ENCODE measurements around the gene AHI1.
"Not testable (repeated sequence)": the region's sequence is repeated elsewhere in the genome, so short reads cannot be mapped to it uniquely, and the experiment has no call there.

AHI1 gene

DNA sequence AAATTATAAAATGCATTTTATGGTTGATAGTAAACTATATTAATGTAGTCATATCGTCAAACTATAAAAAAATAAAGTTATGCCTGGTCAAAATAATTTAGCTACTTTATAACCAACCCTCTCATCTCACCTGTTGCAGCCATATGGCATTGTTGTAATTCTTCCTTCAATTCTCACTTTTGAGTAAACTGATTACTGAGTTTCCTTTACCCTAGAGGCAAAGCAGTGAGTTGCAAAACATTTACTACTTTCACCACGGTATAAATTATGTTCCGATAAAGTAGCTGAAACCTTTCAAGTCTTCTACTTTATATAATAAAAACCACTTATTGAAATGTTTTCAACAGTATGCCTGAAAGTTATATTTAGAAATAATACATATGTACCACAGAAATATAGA lies 113.8 kb downstream of the AHI1 start:
- no peak for DNase-seq

DNA sequence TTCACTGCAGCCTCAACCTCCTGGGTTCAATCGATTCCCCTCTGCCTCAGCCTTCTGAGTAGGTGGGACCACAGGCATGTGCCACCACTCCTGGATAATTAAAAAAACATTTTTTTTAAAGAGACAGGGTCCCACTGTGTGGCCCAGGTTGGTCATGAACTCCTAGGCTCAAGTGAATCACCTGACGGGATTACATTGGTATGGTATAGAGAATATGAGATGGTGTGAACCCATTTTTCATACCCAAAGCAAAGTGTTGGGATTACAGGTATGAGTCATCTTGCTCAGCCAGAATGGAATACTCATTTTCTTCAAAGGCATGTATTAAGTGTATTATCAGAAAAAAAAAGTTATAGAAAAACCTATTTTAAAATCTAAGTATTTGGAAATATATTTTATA lies 114.2 kb downstream of the AHI1 start:
- DNase-seq: no peak

DNA sequence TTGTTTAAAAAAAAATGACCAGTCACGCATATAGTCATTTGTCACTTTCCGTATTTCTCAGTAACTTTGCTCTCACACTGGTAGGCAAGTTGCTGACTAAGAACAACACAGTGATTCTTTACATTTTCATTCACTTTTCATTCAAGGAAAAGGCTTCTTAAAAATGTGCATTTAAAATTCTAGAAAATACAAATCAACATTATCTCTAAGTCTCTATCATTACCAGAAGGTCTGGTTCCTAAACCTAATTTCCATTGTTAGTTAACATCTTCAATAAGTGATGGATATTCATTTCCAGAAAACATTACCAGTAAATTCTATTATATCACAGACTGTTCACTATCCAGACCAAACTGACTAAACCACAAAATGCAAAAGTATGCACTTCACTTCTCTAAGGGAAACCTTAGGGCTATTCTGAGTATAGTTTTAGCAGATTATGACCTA lies 115.3 kb downstream of the AHI1 start:
- DNase-seq: no peak

DNA sequence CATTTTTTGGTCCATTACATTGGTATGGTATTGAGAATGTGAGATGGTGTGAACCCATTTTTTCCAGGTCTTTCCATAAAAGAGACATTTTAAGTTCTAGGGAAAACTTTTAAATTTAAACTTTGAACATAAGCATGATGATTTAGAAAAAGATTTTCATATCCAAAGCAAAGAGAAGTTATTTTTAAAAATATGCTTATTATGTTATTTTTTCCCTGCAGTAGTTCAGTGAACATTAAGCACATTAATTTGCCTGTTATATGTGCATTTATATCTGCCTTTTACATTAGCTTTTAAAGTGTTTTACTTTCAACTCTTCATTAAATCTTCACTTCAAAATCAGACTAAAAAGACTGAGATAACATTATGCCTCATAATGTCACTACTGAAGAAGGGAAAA lies 116.7 kb downstream of the AHI1 start:
- DNase-seq: no peak

DNA sequence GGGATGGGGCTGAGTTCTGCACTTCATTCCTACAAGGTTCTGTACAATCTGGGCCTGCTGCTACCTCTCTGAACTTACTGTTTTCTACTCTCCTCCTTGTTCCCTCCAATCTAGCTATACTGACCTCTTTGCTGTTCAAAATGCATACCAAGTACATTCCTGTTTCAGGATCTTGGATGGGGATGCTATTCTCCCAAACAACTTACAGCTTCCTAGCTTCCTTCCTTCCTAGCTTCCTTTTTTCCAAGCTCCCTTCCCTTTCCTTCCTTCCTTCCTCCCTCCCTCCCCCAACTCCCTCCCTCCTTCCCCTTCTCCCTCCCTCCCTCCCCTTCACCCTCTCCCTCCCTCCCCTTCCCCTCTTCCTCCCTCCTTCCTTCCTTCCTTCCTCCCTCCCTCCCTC lies 117.9 kb downstream of the AHI1 start:
- DNase-seq: no peak

DNA sequence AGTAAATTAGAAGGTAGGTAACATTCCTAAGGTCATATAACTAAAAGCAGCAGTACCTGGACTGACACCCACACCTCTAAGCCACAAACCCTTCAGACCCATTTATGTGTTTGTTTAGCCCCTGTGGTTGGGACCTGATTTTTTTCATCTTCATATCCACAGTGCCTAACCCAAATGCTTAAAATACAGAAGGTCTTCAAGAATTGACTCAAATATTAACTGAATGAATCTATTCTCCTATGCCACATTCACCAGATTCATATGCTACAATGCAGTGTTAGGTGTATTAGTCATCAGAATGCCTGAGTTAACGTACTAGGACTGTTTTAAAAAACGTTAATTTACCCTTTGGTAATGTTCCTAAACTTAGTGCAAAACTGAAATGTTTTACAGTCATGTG lies 124.8 kb downstream of the AHI1 start:
- no peak for DNase-seq

DNA sequence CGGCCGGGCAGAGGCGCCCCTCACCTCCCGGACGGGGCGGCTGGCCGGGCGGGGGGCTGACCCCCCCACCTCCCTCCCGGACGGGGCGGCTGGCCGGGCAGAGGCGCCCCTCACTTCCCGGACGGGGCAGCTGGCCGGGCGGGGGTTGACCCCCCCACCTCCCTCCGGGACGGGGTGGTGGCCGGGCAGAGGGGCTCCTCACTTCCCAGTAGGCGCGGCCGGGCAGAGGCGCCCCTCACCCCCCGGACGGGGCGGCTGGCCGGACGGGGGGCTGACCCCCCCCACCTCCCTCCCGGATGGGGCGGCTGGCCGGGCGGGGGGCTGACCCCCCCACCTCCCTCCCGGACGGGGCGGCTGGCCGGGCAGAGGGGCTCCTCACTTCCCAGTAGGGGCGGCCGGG lies 133.9 kb downstream of the AHI1 start:
- DNase-seq: not testable (repeated sequence)

DNA sequence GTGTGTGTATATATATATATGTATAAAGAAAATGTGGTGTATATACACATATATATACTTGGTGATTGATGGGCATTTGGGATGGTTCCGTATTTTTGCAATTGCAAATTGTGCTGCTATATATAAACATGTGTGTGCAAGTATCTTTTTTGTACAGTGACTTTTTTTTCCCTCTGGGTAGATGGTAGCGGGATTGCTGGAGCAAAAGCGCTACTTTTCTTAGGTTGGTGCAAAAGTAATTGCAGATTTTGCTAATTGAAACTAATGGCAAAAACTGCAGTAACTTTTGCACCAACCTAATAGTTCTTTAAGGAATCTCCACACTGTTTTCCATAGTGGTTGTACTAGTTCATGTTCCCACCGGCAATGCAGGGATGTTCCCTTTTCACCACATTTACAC lies 135.4 kb downstream of the AHI1 start:
- no peak for DNase-seq

DNA sequence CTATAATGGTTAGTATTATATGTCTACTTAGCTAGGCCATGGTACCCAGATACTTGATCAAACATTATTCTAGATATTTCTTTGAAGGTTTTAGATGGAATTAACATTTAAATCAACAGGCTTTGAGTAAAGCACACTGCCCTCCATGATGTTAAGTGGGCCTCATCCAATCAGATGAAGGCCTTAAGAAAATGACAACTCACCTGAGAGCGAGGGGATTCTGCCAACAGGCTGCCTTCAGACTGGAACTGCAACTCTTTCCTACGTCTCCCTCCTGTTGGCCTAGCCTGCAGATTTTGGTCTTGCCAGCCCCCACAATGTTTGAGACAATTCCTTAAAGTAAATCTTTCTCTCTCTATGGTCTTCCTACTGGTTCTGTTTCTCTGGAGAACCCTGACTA lies 137.3 kb downstream of the AHI1 start:
- DNase-seq: no peak

DNA sequence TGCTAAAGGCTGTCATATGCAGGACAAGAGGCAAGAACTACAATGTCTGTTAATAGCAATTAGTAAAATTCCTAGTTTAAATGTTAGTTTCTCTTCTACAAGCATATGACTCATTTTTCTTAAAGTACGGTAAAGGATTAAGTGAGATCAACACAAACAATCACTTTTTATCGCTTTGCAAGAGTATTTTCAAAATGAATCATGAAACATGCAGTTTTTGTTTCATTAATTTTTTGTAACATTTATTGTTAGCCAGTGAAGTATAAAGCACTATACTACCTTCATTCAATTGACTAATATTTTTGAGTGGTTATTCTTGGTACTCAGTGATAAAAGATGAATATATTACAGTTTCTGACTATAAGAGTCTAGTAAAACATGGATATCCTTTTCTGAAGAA lies 138.6 kb downstream of the AHI1 start:
- DNase-seq: no peak

DNA sequence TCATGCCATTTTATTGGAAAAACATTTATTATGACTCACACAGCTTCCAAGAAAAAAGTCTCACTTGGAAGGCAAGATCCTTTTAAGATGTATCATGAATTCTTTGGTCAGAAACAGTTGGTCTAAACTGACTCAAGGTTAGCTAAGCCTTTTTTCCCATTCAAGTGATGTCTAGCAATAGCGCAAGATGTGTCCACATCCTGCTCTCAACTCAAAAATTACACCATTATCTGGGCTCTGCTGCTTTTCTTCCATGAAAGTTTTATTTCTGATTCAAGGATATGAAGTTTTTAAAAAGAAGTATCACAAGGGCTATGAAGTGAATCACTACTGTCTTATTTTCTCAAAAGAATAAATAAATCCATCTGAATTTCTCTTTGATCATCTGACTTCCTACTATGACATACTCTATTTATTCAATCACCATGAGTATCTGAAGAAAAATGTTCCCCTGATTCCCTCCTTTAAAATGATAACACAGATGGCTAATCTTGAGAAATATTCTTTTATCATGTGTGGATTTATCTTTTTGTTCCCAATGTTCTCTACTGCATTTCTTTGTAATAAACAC lies 139.2 kb downstream of the AHI1 start:
- no peak for DNase-seq

DNA sequence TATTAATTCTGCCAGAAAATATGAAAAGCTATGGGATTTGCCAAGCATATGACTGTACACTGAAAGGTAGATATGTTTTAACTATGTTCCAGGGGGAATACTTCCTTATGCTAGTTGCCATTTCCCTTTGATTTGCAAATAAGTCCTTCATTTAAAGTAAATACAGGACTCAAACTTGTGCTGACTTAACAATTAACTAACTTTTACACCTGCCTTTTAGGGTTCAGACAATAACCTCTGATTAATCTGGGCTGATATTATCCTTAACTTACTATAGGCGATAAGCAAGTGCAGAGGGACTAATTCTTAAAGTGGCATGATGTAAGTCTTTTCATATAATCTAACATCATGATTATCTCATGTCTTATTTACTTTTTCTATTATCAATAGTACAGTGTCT lies 143.1 kb downstream of the AHI1 start:
- DNase-seq: no peak

DNA sequence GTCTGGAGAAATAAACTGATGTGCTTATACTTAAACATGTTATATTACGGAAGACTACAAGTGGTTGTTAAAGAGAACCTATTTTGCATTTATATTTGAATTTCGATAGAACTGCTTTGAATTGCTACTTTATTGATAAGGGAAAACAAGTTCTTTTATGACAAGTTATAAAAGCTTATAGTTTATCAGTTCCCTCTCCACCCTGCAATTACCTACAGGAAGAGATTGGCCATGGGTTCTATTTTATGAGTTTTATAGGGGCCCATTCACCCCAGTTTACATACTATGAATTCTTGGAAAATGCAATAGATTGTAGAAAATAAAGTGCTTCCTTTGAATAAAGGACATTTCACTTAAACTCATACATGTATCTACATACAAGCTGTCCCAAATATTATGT lies 144.4 kb downstream of the AHI1 start:
- no peak for DNase-seq

DNA sequence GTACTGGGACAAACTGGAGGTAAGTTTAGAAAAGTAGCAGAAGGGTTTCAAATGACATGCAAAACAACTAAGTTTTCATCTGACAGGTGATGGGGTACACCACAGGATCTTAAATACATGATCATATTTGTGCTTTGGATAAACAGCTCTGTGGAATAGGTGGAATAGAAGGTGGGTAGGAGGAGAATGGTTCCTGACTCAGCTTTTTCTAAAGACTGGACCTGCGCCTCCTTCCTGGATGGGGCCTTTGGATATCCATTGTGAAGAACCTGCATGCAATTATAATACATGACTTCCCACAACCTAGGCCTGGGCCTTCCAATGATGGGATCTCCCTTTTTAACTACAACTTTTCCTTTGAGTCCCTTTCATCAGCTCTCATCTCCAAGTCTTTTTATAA lies 145.9 kb downstream of the AHI1 start:
- DNase-seq: no peak

DNA sequence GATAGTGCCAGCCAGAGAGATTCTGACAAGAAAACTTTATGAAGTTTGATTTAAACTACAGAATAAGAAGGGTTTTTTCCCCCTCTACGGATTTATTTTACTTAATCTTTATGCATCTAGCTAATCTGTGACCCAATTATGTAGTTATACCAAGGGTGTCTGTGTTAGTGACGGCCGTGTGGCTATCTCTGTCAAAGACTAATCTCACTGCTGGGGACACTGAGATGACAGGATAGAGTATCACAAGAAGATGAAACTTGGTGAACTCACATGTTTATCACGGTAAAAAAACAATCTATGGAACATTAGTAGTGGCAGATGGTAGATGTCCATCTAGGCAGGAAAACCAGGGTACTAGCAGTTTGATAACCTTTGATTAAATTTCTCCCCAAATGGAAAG lies 149.7 kb downstream of the AHI1 start:
- DNase-seq: no peak

DNA sequence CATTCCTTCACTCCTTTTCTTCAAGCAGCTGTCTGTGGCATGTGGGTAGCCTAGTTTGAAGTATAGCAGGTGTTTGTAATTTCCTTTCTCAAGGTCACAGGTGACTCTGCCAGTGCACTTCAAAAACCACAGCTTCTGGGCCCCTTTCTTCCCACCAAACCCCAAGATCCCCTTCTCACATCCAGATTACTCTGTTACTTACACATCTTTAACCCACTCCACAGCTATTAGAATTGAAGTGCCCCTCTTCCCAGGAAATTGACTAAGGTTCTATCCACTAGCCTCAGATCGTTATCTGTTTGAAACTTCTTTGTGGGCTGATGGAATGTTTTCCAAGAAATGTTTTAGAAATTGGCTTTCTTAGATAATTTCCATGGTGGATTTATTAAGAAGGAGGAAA lies 150.8 kb downstream of the AHI1 start:
- no peak for DNase-seq

DNA sequence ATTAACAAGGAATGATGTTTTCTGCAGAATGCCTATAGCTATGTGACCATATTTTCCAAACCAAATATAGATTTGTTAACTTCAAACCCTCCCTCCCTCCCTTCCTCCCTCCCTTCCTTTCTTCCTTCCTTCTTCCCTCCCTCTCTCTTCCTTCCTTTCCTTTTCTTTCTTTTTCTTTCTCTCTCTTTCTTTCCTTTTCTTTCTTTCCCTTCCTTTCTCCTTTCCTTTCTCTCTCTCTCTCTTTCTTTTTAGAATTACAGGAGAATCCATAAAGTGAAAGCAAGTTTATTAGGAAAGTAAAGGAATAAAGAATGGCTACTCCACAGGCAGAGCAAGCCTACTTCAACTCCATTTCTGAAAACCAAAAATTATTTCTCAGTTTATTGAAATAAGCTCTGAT lies 153.0 kb downstream of the AHI1 start:
- no peak for DNase-seq

DNA sequence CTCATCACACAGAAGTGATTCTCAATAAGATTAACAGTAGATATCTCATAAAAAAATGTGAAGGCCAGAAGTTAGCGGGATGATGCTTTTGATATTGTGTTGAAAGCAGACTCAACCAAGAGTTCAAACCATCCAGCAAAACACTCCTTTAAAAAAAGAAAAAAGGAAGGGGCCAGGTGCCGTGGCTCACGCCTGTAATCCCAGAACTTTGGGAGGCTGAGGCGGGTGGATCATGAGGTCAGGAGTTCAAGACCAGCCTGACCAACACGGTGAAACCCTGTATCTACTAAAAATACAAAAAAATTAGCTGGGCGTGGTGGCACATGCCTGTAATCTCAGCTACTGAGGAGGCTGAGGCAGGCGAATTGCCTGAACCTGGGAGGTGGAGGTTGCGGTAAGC lies 157.6 kb downstream of the AHI1 start:
- not testable (repeated sequence) for DNase-seq

DNA sequence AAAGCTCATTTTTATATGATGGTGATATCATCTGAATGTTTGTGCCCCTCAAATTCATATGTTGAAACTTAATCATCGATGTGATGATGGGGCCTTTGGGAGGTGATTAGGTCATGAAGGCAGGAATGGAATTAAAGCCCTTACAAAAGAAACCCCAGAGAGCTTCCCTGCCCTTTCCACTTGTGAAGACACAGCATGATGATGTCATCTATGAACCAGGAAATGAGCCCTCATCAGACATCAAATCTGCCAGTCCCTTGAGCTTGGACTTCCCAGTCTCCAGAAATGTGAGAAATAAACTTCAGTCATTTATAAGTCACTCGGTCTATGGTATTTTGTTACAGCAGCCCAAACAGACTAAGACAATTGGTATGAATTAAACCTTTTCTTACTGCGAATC lies 163.4 kb downstream of the AHI1 start:
- no peak for DNase-seq

DNA sequence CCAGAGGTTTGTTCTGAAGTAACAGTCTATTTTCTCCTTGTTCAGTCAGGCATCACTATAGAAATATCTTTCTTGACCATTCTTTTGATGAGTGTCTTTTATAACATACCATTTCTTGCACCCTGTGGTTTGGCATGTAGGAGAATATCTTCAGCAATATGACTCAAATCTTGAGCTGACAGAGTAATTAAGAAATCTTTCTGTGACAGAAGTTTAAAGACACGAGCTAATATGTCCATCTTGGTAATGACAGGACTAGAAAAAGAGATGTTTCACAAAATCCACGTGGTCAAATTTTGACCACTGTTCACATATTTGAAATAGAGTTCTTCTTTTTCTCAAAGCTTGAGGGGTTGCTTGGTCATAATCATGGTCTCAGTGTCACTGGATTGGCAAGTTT lies 166.5 kb downstream of the AHI1 start:
- DNase-seq: no peak

DNA sequence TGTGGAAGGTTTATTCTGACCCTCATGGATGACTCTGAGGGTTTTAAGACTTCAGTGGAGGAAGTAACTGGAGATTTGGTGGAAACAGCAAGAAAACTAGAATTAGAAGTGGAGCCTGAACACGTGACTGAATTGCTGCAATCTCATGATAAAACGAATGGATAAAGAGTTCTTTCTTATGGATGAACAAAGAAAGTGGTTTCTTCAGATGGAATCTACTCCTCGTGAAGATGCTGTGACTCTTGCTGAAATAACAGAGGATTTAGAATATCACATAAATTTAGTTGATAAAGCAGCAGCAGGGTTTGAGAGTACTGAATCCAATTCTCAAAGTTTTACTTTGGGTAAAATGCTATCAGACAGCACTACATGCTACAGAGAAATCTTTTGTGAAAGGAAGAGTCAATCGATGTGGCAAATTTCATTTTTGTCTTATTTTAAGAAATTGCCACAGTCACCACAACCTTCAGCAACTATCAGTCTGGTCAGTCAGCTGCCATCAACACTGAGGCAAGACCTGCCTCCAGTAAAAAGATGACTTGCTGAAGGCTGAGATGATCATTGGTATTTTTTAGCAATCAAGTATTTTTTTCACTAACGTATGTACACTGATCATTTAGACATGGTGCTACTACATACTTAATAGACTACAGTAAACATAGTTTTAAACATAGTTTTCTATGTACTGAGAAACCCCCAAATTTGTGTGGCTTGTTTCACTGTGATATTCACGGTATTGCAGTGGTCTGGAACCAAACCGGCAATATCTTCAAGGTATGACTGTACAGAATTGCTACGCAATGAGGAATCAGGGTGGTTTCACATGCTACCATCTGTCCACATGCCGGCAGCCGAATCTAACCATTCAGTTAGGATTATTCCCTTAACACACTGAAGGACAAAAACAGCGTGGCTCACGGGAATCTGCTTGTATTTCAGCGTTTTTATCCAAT lies 167.4 kb downstream of the AHI1 start:
- DNase-seq: no peak

DNA sequence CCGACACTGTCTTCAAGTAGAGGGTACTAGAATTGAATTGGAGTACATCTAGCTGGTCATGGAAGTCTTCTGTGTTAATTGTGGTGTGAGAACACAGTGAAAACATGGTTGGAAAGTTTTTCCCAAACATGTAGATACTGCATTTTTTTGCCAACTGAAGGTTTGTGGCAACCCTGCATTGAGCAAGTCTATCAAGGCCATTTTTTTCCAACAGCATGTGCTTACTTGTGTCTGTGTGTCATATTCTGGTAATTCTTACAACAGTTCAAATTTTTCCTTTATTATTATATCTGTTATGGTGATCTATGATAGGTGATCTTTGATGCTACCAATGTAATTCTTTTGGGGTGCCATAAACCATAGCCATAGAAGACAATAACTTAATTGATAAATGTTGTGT lies 169.4 kb downstream of the AHI1 start:
- no peak for DNase-seq

DNA sequence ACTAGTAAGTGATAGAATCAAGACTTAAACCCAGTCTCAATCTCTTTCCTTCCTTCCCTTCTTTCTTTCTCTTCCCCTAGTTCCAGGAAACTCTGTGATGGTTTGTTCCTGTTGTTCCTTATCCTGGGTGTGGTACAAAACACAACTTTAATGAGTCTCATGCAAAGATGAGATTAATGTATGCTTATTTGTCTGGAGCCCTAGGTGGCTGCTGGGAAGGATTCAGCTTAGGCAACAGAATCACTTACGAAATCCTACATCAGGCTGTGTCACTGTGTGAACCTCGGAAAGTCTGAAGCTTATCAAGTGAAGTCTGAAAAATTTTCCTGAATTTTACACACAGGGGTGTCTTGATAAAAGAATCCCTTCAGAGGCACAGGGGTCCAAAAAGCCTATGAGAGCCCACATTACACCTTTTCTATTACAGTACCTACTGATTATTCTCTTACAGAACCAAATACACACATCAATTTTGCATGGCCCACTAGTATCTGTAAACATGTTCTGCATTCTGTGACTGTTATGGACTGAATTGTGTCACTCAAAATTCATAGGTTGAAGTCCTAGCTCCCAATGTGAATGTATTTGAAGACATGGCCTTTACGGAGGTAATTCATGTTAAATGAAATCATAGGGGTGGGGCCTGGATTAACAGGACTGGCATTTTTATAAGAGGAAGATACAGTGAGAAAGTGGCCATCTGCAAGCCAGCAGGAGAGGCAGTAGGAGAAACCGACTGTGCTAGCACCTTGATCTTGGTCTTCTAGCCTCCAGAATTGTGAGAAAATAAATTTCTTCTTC lies 171.7 kb downstream of the AHI1 start:
- DNase-seq: no peak

DNA sequence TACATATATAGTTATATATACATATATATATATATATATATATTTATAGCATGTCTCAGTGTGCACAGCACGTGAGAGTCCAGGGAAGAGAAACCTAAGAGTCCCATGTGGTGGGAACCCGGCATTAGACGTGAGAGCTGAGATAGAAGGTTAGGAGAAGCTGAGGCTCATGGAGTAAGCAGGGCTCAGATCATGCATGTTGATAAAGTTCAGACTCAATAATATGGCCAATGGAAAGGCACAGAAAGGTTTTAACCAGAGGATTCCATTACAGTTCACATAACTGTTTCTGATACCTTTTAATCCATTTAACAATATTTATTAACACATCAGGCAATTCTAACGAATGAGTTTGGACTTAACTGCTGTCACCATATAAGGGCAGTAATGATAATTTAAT lies 173.0 kb downstream of the AHI1 start:
- DNase-seq: no peak
